Body of pancreas (tissue), 4 donors: Measurements from ENCODE around the gene ATP8A2. TPM values are rescaled to one million over a fixed set of nuclear protein-coding genes. Genes with fewer than 3 reads are reported as not detected.

Experiments used
- ATAC-seq: fragments of 150-250 bp; one replicate; pipeline ENCODE4 v1.9.1; 2016
- DNase-seq, 4 donors: peaks; one replicate each; pipeline ENCODE4 v3.0.0-alpha.2; 2019
- H3K27ac ChIP-seq, 4 donors: fragments of 200-600 bp; sonication (generic); 1 replicate in 3 of 4; 2 replicates in 1 of 4; pipeline versions ENCODE4 v1.5.1 to v1.6.1; 2016 to 2019; ENCODE audit warnings: mild to moderate bottlenecking in 1 of 4, mixed read lengths in 1 of 4, moderate library complexity in 1 of 4
- H3K27me3 ChIP-seq, 2 donors: fragments of 200-600 bp; sonication (generic); one replicate each; pipeline ENCODE4 v1.6.0; 2016; ENCODE audit warnings: mild to moderate bottlenecking in 1 of 2
- H3K36me3 ChIP-seq, 2 donors: fragments of 200-600 bp; sonication (generic); replicated peaks in 1 of 2; 2 replicates each; pipeline ENCODE4 v1.5.1; 2016; ENCODE audit warnings: low read depth in 2 of 2; ENCODE audit not compliant: insufficient read depth in 1 of 2
- H3K4me1 ChIP-seq: fragments of 200-600 bp; sonication (generic); one replicate; pipeline ENCODE4 v1.6.0; 2016
- H3K4me3 ChIP-seq, 2 donors: fragments of 200-600 bp; sonication (generic); 1 replicate in 1 of 2; 2 replicates in 1 of 2; pipeline ENCODE4 v1.5.1; 2016 to 2019
- H3K9me3 ChIP-seq, 3 donors: fragments of 200-600 bp; sonication (generic); 1 replicate in 2 of 3; 2 replicates in 1 of 3; pipeline ENCODE4 v1.5.1; 2016
- CTCF ChIP-seq, 7 experiments: fragments of 450-650 bp in 4 of 7; fragments of 200-600 bp in 3 of 7; sonication (generic) in 3 of 7; IDR thresholded peaks; one replicate each; pipeline ENCODE4 v1.5.1; 2016 to 2019; ENCODE audit warnings: antibody characterized with exemption in 7 of 7
- POLR2A ChIP-seq, 3 donors: fragments of 450-650 bp; IDR thresholded peaks; one replicate each; pipeline ENCODE4 v1.6.1; 2016; ENCODE audit warnings: antibody characterized with exemption in 3 of 3, mild to moderate bottlenecking in 2 of 3
- WGBS, 2 donors: methylation state at CpG; one replicate each; pipeline ENCODE4 v1.1.5; 2017; 5-methylcytosine and 5-hydroxymethylcytosine counted together
- intact Hi-C: fragments of 100-400 bp; cut with DNase I; formaldehyde crosslinking; loops from one replicate; pipeline ENCODE4 v1.15.1; 2023
- total RNA-seq, 2 donors: library from RNA; depleted of rRNA; stranded (reverse); fragments of >200 nt; gene quantifications; one replicate each; pipeline ENCODE4 v1.1.0, GENCODE V29; 2016

Gene ATP8A2
- total RNA-seq, 2 donors from 2014 or later = under 0.01 TPM; not detected in 1

- Histone ChIP-seq H3K4me3 (no peak overlapping the region), H3K4me1 (no peaks in the 10 kb centered on the region), H3K27ac (no peak overlapping the region), H3K27me3 (no peaks in the 10 kb centered on the region), H3K36me3 (no peaks in the 10 kb centered on the region), H3K9me3 (no peaks in the 10 kb centered on the region)
- TF ChIP-seq CTCF (IDR thresholded peaks at IDR 0.05) (no peak), POLR2A (IDR thresholded peaks at IDR 0.05) (no peak)
- ATAC-seq (no peak), DNase-seq (no peak)
- WGBS, 2 donors = 72 to 73% methylated on average over 6 to 7 of the region's 7 CpGs
- intact Hi-C loops = no loop called here
Observed at GRCh38 chr13:25844559-25845434, 473.0 kb downstream of the ATP8A2 start.

- Histone ChIP-seq H3K4me1 (no peaks in the 10 kb centered on the region), H3K4me3 (no peak overlapping the region), H3K36me3 (no peaks in the 10 kb centered on the region), H3K9me3 (no peaks in the 10 kb centered on the region), H3K27me3 (no peaks in the 10 kb centered on the region), H3K27ac (no peak overlapping the region)
- WGBS, 2 donors = 81 to 85% methylated on average over 4 of the region's 4 CpGs
- ATAC-seq (no peak), DNase-seq (no peak)
- TF ChIP-seq CTCF (IDR thresholded peaks at IDR 0.05) (no peak), POLR2A (IDR thresholded peaks at IDR 0.05) (no peak)
- intact Hi-C loops = no loop called here
Observed at GRCh38 chr13:25846222-25846984, 474.6 kb downstream of the ATP8A2 start.

DNA sequence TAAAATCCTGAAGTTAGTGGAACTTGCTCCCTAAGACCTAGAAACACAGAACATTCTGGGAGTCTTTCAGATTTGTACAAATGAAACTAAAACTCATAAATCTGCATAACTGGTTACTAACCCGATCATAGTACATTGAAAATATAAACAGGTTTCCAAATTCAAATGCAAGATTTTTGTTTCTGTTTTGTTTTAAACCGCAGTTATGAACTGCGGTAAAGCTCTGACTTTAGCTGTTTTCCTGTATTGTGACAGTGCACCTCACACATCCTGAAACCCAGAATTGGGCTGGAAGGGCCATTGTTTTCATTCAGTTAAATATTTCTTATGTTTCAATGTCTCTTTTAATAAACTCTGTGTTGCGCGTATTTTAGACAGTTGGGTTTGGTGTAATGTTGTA lies 475.4 kb downstream of the ATP8A2 start:
- no peaks in the 10 kb centered on the region for H3K9me3 ChIP-seq
- ATAC-seq = no peak
- H3K27ac ChIP-seq = no peak overlapping the region
- DNase-seq = no peak
- 78 to 84% methylated on average over 5 of the region's 5 CpGs for WGBS, 2 donors
- H3K4me1 ChIP-seq = no peaks in the 10 kb centered on the region
- no peaks in the 10 kb centered on the region for H3K36me3 ChIP-seq
- no peaks in the 10 kb centered on the region for H3K27me3 ChIP-seq
- TF ChIP-seq CTCF (IDR thresholded peaks at IDR 0.05) (no peak), POLR2A (IDR thresholded peaks at IDR 0.05) (no peak)
- H3K4me3 ChIP-seq = no peak overlapping the region
- intact Hi-C loops = no loop called here

- Histone ChIP-seq H3K36me3 (no peaks in the 10 kb centered on the region), H3K27ac (no peak overlapping the region), H3K27me3 (no peaks in the 10 kb centered on the region), H3K4me3 (no peak overlapping the region), H3K9me3 (no peaks in the 10 kb centered on the region), H3K4me1 (no peaks in the 10 kb centered on the region)
- 64 to 72% methylated on average over 11 of the region's 11 CpGs for WGBS, 2 donors
- intact Hi-C loops = no loop called here
- ATAC-seq (no peak), DNase-seq (peak in 1 of 4 donors; percentile 10)
- TF ChIP-seq POLR2A (IDR thresholded peaks at IDR 0.05) (no peak), CTCF (IDR thresholded peaks at IDR 0.05) (no peak)
Observed at GRCh38 chr13:25847635-25848626, 476.2 kb downstream of the ATP8A2 start.
